ENCODE results near the gene SLC5A11.
"Not testable (repeated sequence)": the region's sequence is repeated elsewhere in the genome, so short reads cannot be mapped to it uniquely, and the experiment has no call there.

SLC5A11 gene

GRCh38 chr16:24861461-24861860 lies 15.7 kb downstream of the SLC5A11 start:
- no peak for DNase-seq (ENCODE audit: low read depth)

- no peak for DNase-seq (ENCODE audit: low read depth)
These were observed 18.0 kb downstream of the SLC5A11 start for GRCh38 chr16:24863582-24864437.

GRCh38 chr16:24869033-24869432 lies 23.3 kb downstream of the SLC5A11 start:
- DNase-seq (ENCODE audit: low read depth), result no peak

GRCh38 chr16:24871891-24872290 lies 26.1 kb downstream of the SLC5A11 start:
- no peak for DNase-seq (ENCODE audit: low read depth)

GRCh38 chr16:24873028-24873427 lies 27.3 kb downstream of the SLC5A11 start:
- DNase-seq (ENCODE audit: low read depth), result no peak

GRCh38 chr16:24875466-24875865 lies 29.7 kb downstream of the SLC5A11 start:
- no peak for DNase-seq (ENCODE audit: low read depth)

GRCh38 chr16:24876231-24876630 lies 30.5 kb downstream of the SLC5A11 start:
- DNase-seq (ENCODE audit: low read depth), result no peak

GRCh38 chr16:24879684-24880083 lies 33.9 kb downstream of the SLC5A11 start:
- no peak for DNase-seq (ENCODE audit: low read depth)

- no peak for DNase-seq (ENCODE audit: low read depth)
These were observed 38.0 kb downstream of the SLC5A11 start for GRCh38 chr16:24883714-24884151.

GRCh38 chr16:24887472-24887871 lies 41.7 kb downstream of the SLC5A11 start:
- DNase-seq (ENCODE audit: low read depth), result no peak

GRCh38 chr16:24890746-24891145 lies 45.0 kb downstream of the SLC5A11 start:
- DNase-seq (ENCODE audit: low read depth), result no peak

- no peak for DNase-seq (ENCODE audit: low read depth)
These were observed 50.7 kb downstream of the SLC5A11 start for GRCh38 chr16:24896439-24896838.

GRCh38 chr16:24897522-24897921 lies 51.8 kb downstream of the SLC5A11 start:
- DNase-seq (ENCODE audit: low read depth), result not testable (repeated sequence)

- no peak for DNase-seq (ENCODE audit: low read depth)
These were observed 54.5 kb downstream of the SLC5A11 start for GRCh38 chr16:24900230-24900629.

GRCh38 chr16:24906199-24906808 lies 60.5 kb downstream of the SLC5A11 start:
- no peak for DNase-seq (ENCODE audit: low read depth)

GRCh38 chr16:24906901-24907300 lies 61.1 kb downstream of the SLC5A11 start:
- DNase-seq (ENCODE audit: low read depth), result no peak

- no peak for DNase-seq (ENCODE audit: low read depth)
These were observed 63.0 kb downstream of the SLC5A11 start for GRCh38 chr16:24908716-24909115.

GRCh38 chr16:24909856-24910255 lies 64.1 kb downstream of the SLC5A11 start:
- no peak for DNase-seq (ENCODE audit: low read depth)

GRCh38 chr16:24915019-24915418 lies 69.3 kb downstream of the SLC5A11 start:
- no peak for DNase-seq (ENCODE audit: low read depth)

GRCh38 chr16:24915576-24915975 lies 69.8 kb downstream of the SLC5A11 start:
- no peak for DNase-seq (ENCODE audit: low read depth)

- DNase-seq (ENCODE audit: low read depth), result no peak
These were observed 71.5 kb downstream of the SLC5A11 start for GRCh38 chr16:24917236-24917635.

- no peak for DNase-seq (ENCODE audit: low read depth)
These were observed 72.1 kb downstream of the SLC5A11 start for GRCh38 chr16:24917891-24918290.

- DNase-seq (ENCODE audit: low read depth), result no peak
These were observed 72.9 kb downstream of the SLC5A11 start for GRCh38 chr16:24918641-24919040.

GRCh38 chr16:24919536-24919935 lies 73.8 kb downstream of the SLC5A11 start:
- DNase-seq (ENCODE audit: low read depth), result no peak

All from activated T-cell treated with anti-CD3 and anti-CD28 coated beads for 1 hour (primary cell).